Esophagus squamous epithelium (tissue), 4 donors: Measurements from ENCODE around the gene TRIM27.

Experiments
- CTCF ChIP-seq, 6 experiments: fragments of 450-650 bp in 4 of 6; fragments of 200-600 bp in 2 of 6; sonication (generic) in 2 of 6; IDR thresholded peaks; one replicate each; pipeline ENCODE4 v1.5.1; 2016 to 2019; ENCODE audit warnings: antibody characterized with exemption in 6 of 6, mild to moderate bottlenecking in 4 of 6, moderate library complexity in 4 of 6
- POLR2A ChIP-seq, 4 donors: fragments of 450-650 bp; IDR thresholded peaks; one replicate each; pipeline ENCODE4 v1.6.1; 2017; ENCODE audit warnings: antibody characterized with exemption in 4 of 4, mild to moderate bottlenecking in 4 of 4, moderate library complexity in 3 of 4

- no peak for TF ChIP-seq CTCF (IDR thresholded peaks at IDR 0.05)
- no peak for TF ChIP-seq POLR2A (IDR thresholded peaks at IDR 0.05)
Observed at GRCh38 chr6:28880519-28880893, 43.3 kb downstream of the TRIM27 start.
